ENCODE results near the gene LUZP2. TPM values are rescaled to one million over a fixed set of nuclear protein-coding genes. Genes with fewer than 3 reads are reported as not detected.

Gene LUZP2
- total and polyA plus RNA-seq, 2 donors = 0.41 to 26.4 TPM

DNA sequence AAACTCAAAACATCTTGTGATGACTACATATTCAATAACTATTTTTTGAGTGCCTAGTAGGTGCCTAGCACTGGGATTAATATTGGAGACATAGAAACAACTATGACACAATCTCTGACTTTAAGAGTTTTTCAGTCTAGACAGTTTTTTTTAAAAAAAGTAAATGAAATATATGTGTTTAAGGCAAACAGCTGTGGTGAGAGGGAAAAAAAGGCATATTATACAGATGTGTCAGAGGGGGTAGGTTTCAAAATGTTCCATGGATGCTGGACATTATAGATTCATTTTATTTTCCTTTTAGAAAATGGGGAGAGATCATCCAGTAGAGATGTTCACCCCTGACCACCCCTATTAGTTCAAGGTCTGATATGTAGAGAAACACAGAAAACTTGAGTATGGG is 90.8 kb downstream of the LUZP2 start:
- no peak for DNase-seq (ENCODE audit: extremely low spot score)
- Histone ChIP-seq H3K27ac (ENCODE audit: low read depth) (no peak overlapping the region), H3K4me3 (ENCODE audit: low read depth, low read length) (no peak overlapping the region), H3K36me3 (ENCODE audit: insufficient read depth) (peaks cover 2% of the 10 kb centered on the region), H3K4me1 (ENCODE audit: insufficient read depth) (no peaks in the 10 kb centered on the region)

DNA sequence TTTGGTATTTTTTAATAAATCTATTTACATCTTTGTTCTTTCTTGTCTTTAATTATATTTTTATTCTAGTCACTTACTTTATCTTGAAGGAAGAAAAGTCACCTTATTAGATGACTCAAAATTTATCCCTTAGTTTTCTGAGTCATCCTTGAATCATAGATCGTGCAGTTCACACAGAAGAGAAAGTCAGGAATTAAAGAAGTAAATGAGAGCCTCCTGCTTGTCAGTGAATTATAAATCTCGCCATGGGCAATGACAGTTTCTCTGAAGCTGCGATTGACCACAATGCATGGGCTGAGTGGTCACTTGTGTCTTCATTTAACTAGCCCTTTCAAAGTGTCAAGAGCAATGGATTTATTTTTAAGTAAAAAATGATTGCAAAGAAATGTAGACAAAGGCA is 91.2 kb downstream of the LUZP2 start:
- Histone ChIP-seq H3K36me3 (ENCODE audit: insufficient read depth) (peaks cover 2% of the 10 kb centered on the region), H3K4me1 (ENCODE audit: insufficient read depth) (no peaks in the 10 kb centered on the region), H3K27ac (ENCODE audit: low read depth) (no peak overlapping the region), H3K4me3 (ENCODE audit: low read depth, low read length) (no peak overlapping the region)
- no peak for DNase-seq (ENCODE audit: extremely low spot score)
- 89% methylated on average over 3 of the region's 3 CpGs for WGBS

DNA sequence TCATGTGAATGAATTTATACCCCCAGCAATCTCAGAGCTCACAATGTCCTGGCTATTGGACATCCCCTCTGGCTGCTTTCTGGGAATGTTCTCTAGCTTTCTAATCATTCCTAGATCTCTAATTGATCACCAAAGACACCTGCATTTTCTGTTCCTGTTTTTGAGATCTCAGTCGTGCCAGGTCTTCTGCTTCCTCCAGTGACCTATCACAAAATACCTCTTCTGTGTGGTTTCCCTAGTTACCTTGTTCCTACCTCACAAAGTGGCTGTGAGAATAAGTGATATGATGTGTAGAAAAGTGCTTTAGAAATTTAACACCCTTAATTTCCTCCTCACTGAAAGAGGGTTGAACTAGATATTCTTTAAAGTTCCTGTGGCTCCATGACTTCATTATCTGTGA is 92.2 kb downstream of the LUZP2 start:
- DNase-seq (ENCODE audit: extremely low spot score) = no peak
- H3K27ac ChIP-seq (ENCODE audit: low read depth) = no peak overlapping the region
- peaks cover 2% of the 10 kb centered on the region for H3K36me3 ChIP-seq (ENCODE audit: insufficient read depth)
- H3K4me3 ChIP-seq (ENCODE audit: low read depth, low read length) = no peak overlapping the region
- 74% methylated on average over 1 of the region's 1 CpG for WGBS
- H3K4me1 ChIP-seq (ENCODE audit: insufficient read depth) = no peaks in the 10 kb centered on the region

DNA sequence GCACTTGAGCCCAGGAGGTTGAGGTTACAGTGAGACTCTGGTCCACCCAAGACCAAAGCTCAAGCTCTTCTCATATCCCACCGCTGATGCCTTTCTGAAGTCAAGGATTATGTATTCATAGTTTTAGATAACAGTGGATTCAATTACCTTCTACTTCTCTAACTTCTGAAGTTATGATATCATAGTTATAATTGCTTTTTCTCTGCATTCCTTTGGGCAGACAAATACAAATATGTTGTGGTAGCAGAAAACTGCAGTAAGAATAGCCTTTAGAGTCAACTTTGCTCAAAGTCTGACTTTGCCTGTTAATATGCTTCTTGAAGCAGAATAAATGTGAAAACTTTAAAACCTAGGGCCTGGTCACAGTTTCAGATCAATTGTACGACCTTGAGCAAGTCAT is 94.4 kb downstream of the LUZP2 start:
- WGBS = 88% methylated on average over 2 of the region's 2 CpGs
- H3K27ac ChIP-seq (ENCODE audit: low read depth) = no peak overlapping the region
- no peak for DNase-seq (ENCODE audit: extremely low spot score)
- H3K36me3 ChIP-seq (ENCODE audit: insufficient read depth) = no peaks in the 10 kb centered on the region
- no peaks in the 10 kb centered on the region for H3K4me1 ChIP-seq (ENCODE audit: insufficient read depth)
- H3K4me3 ChIP-seq (ENCODE audit: low read depth, low read length) = no peak overlapping the region

DNA sequence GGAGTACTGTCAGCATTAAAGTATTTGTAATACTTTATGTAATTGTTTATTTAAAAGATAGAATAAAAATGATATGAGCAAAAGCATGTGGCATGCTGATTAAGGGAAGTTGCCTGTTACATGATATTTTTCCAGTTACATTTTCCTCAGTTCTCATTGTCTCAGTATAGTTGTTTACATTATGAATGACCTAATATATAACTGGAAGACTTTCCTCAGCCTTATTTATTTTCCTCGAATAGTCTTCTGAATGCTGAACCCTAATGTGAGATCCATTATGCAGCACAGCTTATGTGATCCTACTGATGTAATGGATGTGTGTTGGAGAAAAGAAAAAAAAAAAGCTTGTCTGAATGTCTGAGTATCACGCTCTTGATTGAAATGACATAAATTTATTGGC is 95.5 kb downstream of the LUZP2 start:
- Histone ChIP-seq H3K36me3 (ENCODE audit: insufficient read depth) (no peaks in the 10 kb centered on the region), H3K4me1 (ENCODE audit: insufficient read depth) (no peaks in the 10 kb centered on the region), H3K4me3 (ENCODE audit: low read depth, low read length) (no peak overlapping the region), H3K27ac (ENCODE audit: low read depth) (no peak overlapping the region)
- no peak for DNase-seq (ENCODE audit: extremely low spot score)
- WGBS = 59% methylated on average over 2 of the region's 2 CpGs

DNA sequence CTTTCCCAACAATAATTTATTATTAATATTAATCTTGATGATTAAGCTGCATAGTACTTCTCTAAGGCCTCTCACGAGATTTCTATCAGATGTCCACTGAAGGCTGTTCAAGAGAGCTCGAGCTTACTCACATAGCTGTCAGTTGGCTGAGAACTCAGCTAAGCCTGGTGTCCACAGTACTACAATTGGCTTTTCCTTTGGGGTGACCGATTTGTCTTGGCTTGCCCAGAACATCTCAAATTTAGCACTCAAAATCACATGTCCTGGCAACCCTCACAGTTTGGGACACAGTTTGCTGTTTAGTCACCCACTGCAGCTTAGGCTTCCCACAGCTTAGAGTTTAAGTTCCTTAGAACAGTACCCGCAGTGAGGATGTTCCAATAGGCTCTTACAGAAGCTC is 96.5 kb downstream of the LUZP2 start:
- no peak overlapping the region for H3K27ac ChIP-seq (ENCODE audit: low read depth)
- 85% methylated on average over 4 of the region's 4 CpGs for WGBS
- H3K4me3 ChIP-seq (ENCODE audit: low read depth, low read length) = no peak overlapping the region
- no peaks in the 10 kb centered on the region for H3K36me3 ChIP-seq (ENCODE audit: insufficient read depth)
- no peaks in the 10 kb centered on the region for H3K4me1 ChIP-seq (ENCODE audit: insufficient read depth)
- DNase-seq (ENCODE audit: extremely low spot score) = no peak

DNA sequence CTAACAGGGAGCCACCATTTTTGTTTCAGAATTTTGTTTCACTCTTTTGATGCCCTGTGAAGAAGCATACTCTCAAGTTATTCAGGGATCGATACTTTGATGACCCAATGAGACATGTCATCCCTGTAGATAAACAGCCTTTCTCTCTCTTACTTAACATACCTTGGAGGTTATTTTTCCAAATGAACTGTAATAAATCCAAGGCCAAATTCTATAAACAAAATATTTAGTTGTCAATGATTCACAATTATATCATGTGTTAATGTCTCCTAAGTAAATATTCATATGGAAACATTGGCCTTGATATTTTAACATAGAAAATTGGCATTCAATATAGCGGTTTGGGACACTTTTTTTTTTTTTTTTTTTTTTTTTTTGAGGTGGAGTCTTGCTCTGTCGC is 97.5 kb downstream of the LUZP2 start:
- WGBS = 98% methylated on average over 3 of the region's 3 CpGs
- no peaks in the 10 kb centered on the region for H3K36me3 ChIP-seq (ENCODE audit: insufficient read depth)

DNA sequence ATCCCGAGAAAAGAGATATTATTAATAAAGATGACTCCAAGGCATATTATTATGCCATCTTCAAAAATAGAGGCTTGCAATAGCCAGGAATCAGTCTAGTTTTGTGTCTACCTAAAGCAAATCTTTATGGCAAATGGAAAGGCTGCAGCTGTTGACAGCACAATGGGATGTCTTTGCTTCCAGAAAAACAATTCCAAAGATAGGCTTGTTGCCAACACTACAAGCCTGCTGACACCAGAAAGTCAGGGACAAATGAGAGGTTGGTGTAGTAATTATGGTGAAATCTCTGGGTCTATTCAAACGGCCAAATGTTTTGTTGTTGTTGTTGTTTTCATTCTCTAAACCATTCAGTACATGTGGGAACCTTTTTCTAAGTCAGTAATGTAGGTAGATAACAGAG is 101.8 kb downstream of the LUZP2 start:
- DNase-seq (ENCODE audit: extremely low spot score) = no peak
- Histone ChIP-seq H3K27ac (ENCODE audit: low read depth) (no peak overlapping the region), H3K4me3 (ENCODE audit: low read depth, low read length) (no peak overlapping the region), H3K36me3 (ENCODE audit: insufficient read depth) (no peaks in the 10 kb centered on the region), H3K4me1 (ENCODE audit: insufficient read depth) (no peaks in the 10 kb centered on the region)
- 68% methylated on average over 2 of the region's 2 CpGs for WGBS

More for the DNA sequence above, 97.5 kb downstream of the LUZP2 start:
- no peak for DNase-seq (ENCODE audit: extremely low spot score)
- Histone ChIP-seq H3K27ac (ENCODE audit: low read depth) (no peak overlapping the region), H3K4me1 (ENCODE audit: insufficient read depth) (no peaks in the 10 kb centered on the region), H3K4me3 (ENCODE audit: low read depth, low read length) (no peak overlapping the region)

DNA sequence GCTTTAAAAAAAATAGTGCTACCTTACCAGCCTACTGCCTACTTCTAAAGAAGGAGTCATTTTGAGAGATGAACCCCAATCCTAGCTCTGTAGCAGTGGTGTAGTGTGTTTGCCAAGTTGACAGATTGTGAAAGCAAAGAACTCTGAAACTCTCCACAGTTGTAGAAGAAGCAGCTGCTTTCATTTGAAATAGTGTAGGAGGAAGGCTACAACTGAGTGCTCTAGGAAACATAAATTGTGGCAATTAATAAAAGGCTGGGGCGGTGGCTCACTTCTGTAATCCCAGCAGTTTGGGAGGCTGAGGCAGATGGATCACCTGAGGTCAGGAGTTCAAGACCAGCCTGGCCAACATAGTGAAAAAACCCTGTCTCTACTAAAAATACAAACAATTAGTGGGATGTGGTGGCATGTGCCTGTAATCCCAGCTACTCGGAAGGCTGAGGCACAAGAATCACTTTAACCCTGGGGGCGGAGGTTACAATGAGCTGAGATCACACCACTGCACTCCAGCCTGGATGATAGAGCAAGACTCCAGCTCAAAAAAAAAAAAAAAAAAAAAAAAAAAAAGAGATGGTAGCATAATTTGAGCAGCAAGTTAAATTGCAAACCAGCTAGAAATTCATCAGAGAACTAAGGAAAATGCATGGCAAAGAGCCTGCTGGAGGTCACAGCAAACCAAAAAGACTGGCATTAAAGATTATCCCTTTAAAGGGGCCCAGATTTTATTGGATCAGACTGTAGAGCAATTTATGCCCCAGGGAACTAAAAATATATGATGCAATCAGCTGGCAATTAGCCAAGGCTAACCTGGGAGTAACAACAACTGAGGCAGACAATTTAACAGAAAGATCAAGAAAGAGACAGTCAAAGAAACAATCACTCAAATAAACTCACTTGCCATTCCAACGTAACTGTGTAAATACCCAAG is 112.6 kb downstream of the LUZP2 start:
- Histone ChIP-seq H3K27ac (ENCODE audit: low read depth) (no peak overlapping the region), H3K36me3 (ENCODE audit: insufficient read depth) (no peaks in the 10 kb centered on the region), H3K4me3 (ENCODE audit: low read depth, low read length) (no peak overlapping the region), H3K4me1 (ENCODE audit: insufficient read depth) (no peaks in the 10 kb centered on the region)
- DNase-seq (ENCODE audit: extremely low spot score) = no peak
- 83% methylated on average over 4 of the region's 4 CpGs for WGBS

DNA sequence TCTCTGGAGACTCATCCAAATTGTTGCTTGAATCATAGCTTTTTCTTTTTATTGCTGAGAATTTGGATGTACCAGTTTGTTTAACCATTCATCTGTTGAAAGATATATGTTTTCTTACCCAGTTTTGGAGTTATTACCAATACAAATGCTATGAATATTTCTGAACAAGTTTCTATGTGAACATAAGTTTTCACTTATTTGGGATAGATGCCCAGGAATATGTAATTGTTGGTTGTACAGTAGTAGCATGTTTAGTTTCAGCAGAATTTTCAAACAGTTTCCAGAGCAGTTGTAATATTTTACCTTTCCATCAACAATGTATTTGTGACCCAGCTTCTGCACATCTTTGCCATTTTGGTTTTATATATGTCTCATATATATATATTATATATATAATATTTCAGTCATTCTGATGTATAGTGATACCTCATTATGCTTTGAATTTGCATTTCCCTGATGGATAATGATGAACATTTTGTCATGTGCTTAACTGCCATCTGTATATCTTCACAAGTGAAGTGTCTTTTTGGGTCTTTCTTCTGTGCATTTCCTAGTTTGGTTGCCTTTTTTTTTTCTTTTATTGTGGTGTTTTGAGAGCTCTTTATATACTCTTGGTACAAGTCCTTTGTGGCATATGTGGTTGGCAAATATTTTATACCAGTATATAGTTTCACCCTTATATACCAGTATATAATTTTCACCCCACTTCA is 118.8 kb downstream of the LUZP2 start:
- no peak for DNase-seq (ENCODE audit: extremely low spot score)
- H3K4me1 ChIP-seq (ENCODE audit: insufficient read depth) = no peaks in the 10 kb centered on the region
- no peak overlapping the region for H3K27ac ChIP-seq (ENCODE audit: low read depth)
- no peaks in the 10 kb centered on the region for H3K36me3 ChIP-seq (ENCODE audit: insufficient read depth)
- no peak overlapping the region for H3K4me3 ChIP-seq (ENCODE audit: low read depth, low read length)

DNA sequence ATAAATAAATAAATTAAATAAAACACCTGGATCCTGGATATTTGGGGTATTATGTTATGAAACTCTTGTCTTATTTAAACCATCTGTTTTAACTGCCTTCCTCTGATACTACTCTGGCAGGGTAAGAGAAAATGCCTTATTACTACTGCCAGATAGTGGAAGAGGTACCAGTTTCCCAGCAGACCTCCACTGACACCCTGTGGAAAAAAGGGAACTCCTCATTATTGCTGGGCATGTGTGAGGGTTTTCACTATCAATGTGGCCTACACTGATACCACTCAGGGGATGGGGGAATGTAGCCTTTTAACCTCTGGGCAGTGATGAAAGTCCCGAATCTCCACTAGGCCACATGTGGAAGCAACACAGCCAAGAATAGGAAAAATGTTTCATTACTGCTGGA is 121.0 kb downstream of the LUZP2 start:
- 91% methylated on average over 1 of the region's 1 CpG for WGBS
- H3K4me3 ChIP-seq (ENCODE audit: low read depth, low read length) = no peak overlapping the region
- H3K36me3 ChIP-seq (ENCODE audit: insufficient read depth) = no peaks in the 10 kb centered on the region
- no peaks in the 10 kb centered on the region for H3K4me1 ChIP-seq (ENCODE audit: insufficient read depth)
- no peak for DNase-seq (ENCODE audit: extremely low spot score)
- H3K27ac ChIP-seq (ENCODE audit: low read depth) = no peak overlapping the region

DNA sequence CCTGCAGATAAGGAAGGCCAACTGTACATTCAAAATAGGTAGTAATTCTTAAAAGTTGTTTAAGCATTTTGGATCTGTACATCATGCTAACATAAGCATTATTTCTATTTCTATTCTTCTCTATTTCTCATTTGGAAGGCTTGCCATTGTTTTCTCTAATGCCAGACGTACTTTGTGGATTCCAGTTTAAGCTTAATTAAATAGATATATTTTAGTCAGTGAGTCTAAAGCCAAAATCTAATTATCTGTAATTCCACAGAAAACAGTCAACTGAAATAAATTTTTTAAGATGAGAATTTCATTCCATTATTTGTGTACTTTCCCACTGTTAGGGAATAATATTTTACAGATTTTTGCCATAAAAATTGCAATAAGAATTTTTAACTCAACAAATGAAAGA is 123.0 kb downstream of the LUZP2 start:
- 86% methylated on average over 1 of the region's 1 CpG for WGBS
- H3K27ac ChIP-seq (ENCODE audit: low read depth) = no peak overlapping the region
- no peak for DNase-seq (ENCODE audit: extremely low spot score)
- H3K4me3 ChIP-seq (ENCODE audit: low read depth, low read length) = no peak overlapping the region
- H3K36me3 ChIP-seq (ENCODE audit: insufficient read depth) = no peaks in the 10 kb centered on the region
- H3K4me1 ChIP-seq (ENCODE audit: insufficient read depth) = no peaks in the 10 kb centered on the region

DNA sequence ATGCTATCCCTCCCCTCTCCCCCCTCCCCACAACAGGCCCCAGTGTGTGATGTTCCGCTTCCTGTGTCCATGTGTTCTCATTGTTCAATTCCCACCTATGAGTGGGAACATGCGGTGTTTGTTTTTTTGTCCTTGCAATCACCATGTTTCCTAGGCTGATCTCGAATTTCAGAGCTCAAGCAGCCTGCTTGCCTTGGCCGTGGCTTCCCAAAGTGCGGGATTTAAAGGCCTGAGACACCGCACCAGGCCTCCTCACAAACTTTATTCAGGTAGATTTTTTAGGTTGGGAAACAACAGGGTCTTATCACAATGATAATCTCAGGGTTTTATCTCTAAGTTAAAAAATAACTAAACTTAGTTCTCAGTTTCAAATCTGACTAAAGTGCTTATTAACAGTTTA is 125.4 kb downstream of the LUZP2 start:
- H3K36me3 ChIP-seq (ENCODE audit: insufficient read depth) = no peaks in the 10 kb centered on the region
- no peak overlapping the region for H3K27ac ChIP-seq (ENCODE audit: low read depth)
- 78% methylated on average over 6 of the region's 6 CpGs for WGBS
- DNase-seq (ENCODE audit: extremely low spot score) = no peak
- H3K4me1 ChIP-seq (ENCODE audit: insufficient read depth) = no peaks in the 10 kb centered on the region
- H3K4me3 ChIP-seq (ENCODE audit: low read depth, low read length) = no peak overlapping the region

DNA sequence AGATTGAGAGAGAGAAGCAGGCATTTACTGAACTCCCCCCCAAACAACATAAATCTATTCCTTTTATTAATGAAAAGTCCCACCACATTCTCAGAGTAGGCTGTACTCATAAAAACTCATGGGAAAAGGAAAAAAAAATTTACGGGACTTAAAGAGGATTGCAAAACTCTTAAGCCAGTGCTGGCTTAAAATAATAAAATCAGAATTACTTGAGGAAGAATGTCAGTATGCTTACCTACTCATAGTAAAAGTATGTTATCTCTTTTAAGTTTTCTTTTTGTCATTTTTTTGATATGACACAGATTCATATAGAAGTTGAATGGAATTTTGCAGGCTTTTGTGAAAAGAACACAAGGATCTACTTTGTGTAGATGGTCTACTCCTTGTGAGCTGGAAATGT is 126.3 kb downstream of the LUZP2 start:
- H3K4me1 ChIP-seq (ENCODE audit: insufficient read depth) = no peaks in the 10 kb centered on the region
- H3K4me3 ChIP-seq (ENCODE audit: low read depth, low read length) = no peak overlapping the region
- no peak overlapping the region for H3K27ac ChIP-seq (ENCODE audit: low read depth)
- peak; percentile 10 for DNase-seq (ENCODE audit: extremely low spot score)
- H3K36me3 ChIP-seq (ENCODE audit: insufficient read depth) = no peaks in the 10 kb centered on the region
- WGBS = 20% methylated on average over 1 of the region's 1 CpG

Measured in urinary bladder (tissue), 4 donors.